Trophoblast cell (in vitro differentiated cells and primary cell): Measurements from ENCODE around the gene GMFB.

Experiments used
- DNase-seq, 2 donors: peaks; one replicate each; pipeline ENCODE4 v3.0.0-alpha.2; 2016
- H2AFZ ChIP-seq: 2 replicates; pipeline ENCODE4 v1.6.1; 2013; ENCODE audit warnings: low read length, moderate library complexity, mild to moderate bottlenecking; ENCODE audit not compliant: insufficient read depth, poor library complexity
- H2AK5ac ChIP-seq: 2 replicates; pipeline ENCODE4 v1.6.1; 2013; ENCODE audit warnings: mild to moderate bottlenecking, low read length
- H2BK120ac ChIP-seq: 2 replicates; pipeline ENCODE4 v1.6.1; 2013; ENCODE audit warnings: low read length, mild to moderate bottlenecking, moderate library complexity; ENCODE audit not compliant: insufficient read depth, poor library complexity
- H2BK12ac ChIP-seq: 2 replicates; pipeline ENCODE4 v1.6.1; 2013; ENCODE audit warnings: mild to moderate bottlenecking, low read length, moderate library complexity
- H2BK5ac ChIP-seq: 2 replicates; pipeline ENCODE4 v1.6.1; 2013; ENCODE audit warnings: low read length, low read depth, moderate library complexity, mild to moderate bottlenecking; ENCODE audit not compliant: poor library complexity
- H3K14ac ChIP-seq: 2 replicates; pipeline ENCODE4 v1.6.1; 2013; ENCODE audit warnings: mild to moderate bottlenecking, low read length
- H3K18ac ChIP-seq: 2 replicates; pipeline ENCODE4 v1.6.1; 2013; ENCODE audit warnings: mild to moderate bottlenecking, low read length
- H3K23ac ChIP-seq: 2 replicates; pipeline ENCODE4 v1.6.1; 2013; ENCODE audit warnings: low read length
- H3K27ac ChIP-seq: 2 replicates; pipeline ENCODE4 v1.5.1; 2013; ENCODE audit warnings: low read depth, mild to moderate bottlenecking, inconsistent platforms, low read length, moderate library complexity
- H3K27me3 ChIP-seq: 2 replicates; pipeline ENCODE4 v1.6.1; 2013; ENCODE audit warnings: inconsistent platforms, mild to moderate bottlenecking, low read length, moderate library complexity; ENCODE audit not compliant: insufficient read depth
- H3K36me3 ChIP-seq, 2 experiments: 1 replicate in 1 of 2; 2 replicates in 1 of 2; pipeline ENCODE4 v1.6.1; 2013; ENCODE audit warnings: low read length in 2 of 2, mild to moderate bottlenecking in 2 of 2, moderate library complexity in 1 of 2; ENCODE audit not compliant: insufficient read depth in 2 of 2, control insufficient read depth in 1 of 2
- H3K4ac ChIP-seq: 2 replicates; pipeline ENCODE4 v1.6.1; 2013; ENCODE audit warnings: low read depth, mild to moderate bottlenecking, low read length, moderate library complexity
- H3K4me1 ChIP-seq, 2 experiments: 1 replicate in 1 of 2; 2 replicates in 1 of 2; pipeline ENCODE4 v1.6.1; 2013; ENCODE audit warnings: low read length in 2 of 2, mild to moderate bottlenecking in 2 of 2, moderate library complexity in 1 of 2; ENCODE audit not compliant: insufficient read depth in 2 of 2, control insufficient read depth in 1 of 2
- H3K4me2 ChIP-seq: 2 replicates; pipeline ENCODE4 v1.6.1; 2013; ENCODE audit warnings: inconsistent platforms, mild to moderate bottlenecking, low read length, moderate library complexity
- H3K4me3 ChIP-seq: 2 replicates; pipeline ENCODE4 v1.5.1; 2013; ENCODE audit warnings: mild to moderate bottlenecking, low read depth, low read length, inconsistent platforms
- H3K79me1 ChIP-seq: one replicate; pipeline ENCODE4 v1.6.1; 2013; ENCODE audit warnings: low read length
- H3K79me2 ChIP-seq: 2 replicates; pipeline ENCODE4 v1.6.1; 2013; ENCODE audit warnings: low read length, mild to moderate bottlenecking; ENCODE audit not compliant: control insufficient read depth, insufficient read depth, poor library complexity
- H3K9ac ChIP-seq: 2 replicates; pipeline ENCODE4 v1.6.1; 2013; ENCODE audit warnings: mild to moderate bottlenecking, low read length
- H3K9me3 ChIP-seq: 2 replicates; pipeline ENCODE4 v1.6.1; 2013; ENCODE audit warnings: low read depth, mild to moderate bottlenecking, control low read depth, inconsistent platforms, low read length; ENCODE audit not compliant: insufficient read depth
- H4K12ac ChIP-seq: 2 replicates; pipeline ENCODE4 v1.6.1; 2013; ENCODE audit warnings: low read depth, mild to moderate bottlenecking, low read length, moderate library complexity
- H4K8ac ChIP-seq: 2 replicates; pipeline ENCODE4 v1.6.1; 2013; ENCODE audit warnings: low read depth, mild to moderate bottlenecking, low read length, moderate library complexity
- H4K91ac ChIP-seq: one replicate; pipeline ENCODE4 v1.6.1; 2013; ENCODE audit warnings: low read depth, mild to moderate bottlenecking, low read length, moderate library complexity
- WGBS: extraction: QIAGEN DNeasy Blood & Tissue Kit; methylation state at CpG from one replicate; pipeline ENCODE4 v1.1.7; 2013; ENCODE audit warnings: missing lambda C conversion rate; ENCODE audit not compliant: insufficient read length, insufficient coverage; ENCODE audit errors: extremely low coverage; 5-methylcytosine and 5-hydroxymethylcytosine counted together

Gene GMFB

DNA sequence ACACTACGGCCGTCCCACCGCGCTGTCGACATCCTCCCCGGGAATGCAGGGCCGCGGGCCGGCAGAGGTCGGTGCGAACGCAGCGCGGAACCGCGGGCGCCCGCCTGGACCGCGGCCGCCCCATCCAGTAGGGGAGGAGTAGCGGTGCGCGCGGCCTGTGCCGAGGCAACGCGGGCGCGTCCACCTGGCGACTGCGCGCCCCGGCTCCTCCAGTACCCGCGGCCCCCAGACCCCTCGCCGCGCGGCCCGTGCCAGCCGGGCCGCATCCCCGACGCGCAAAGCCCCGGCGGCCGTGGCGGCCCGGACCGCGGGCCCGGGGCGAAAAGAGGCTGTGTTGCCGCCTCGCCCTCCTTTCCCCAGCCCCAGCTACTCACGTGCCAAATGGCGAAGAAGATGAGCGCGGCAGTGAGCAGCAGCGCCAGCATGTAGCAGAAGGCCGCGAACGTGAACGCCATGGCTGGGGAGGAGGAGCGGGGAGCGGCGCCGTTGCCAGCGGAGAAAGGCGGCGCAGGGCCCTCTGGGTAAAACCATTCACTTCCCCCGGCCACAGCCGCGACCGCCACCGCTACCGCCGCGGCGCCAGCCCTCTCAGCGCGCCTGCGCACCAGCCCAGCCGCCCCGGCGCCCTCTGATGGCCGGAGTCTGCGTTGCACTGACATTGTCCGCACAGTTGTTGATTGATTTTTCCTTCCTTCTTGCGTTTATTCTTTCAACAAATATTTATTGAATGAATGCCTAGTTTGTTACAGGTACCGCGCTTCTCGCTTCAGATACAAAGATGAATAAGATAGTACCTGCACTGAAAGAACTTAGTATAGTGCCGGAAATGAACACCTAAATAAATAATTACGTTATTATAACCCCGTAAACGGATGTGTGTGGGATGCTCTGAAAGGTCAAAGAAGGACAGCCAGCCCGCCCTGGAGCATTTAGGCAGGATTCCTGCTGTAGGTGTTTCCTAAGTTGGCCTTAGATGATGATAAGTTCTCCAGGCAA, 47.6 kb downstream of the GMFB start, which contains the start of gene CNIH1:
CNIH1 (minus strand) TSS at position 502 of the 996 bp plus-strand sequence; CDS start at position 455, 47 bp downstream.
- Histone ChIP-seq H2AFZ (peak within 1 kb of the TSS; percentile 98), H4K8ac (peak within 1 kb of the TSS; percentile 94), H4K91ac (peak within 1 kb of the TSS; percentile 98), H3K9me3 (no peaks in the 10 kb centered on the region), H4K12ac (peak within 1 kb of the TSS; percentile 93), H3K27ac (peak within 1 kb of the TSS; percentile 99), H3K4ac (peak within 1 kb of the TSS; percentile 90), H3K79me1 (peaks cover 6% of the 10 kb centered on the region), H2BK120ac (peak within 1 kb of the TSS; percentile 89), H3K14ac (peak within 1 kb of the TSS; percentile 98), H2BK12ac (no peak within 1 kb of the TSS), H3K4me2 (peak within 1 kb of the TSS; percentile 79), H2BK5ac (peak within 1 kb of the TSS; percentile 73), H3K9ac (peak within 1 kb of the TSS; percentile 99), H3K79me2 (peaks cover 11% of the 10 kb centered on the region), H3K18ac (peak within 1 kb of the TSS; percentile 97), H3K4me3 (peak within 1 kb of the TSS; percentile 99), H2AK5ac (no peak within 1 kb of the TSS), H3K36me3 (no peaks in the 10 kb centered on the region), H3K27me3 (no peaks in the 10 kb centered on the region), H3K23ac (no peak within 1 kb of the TSS), H3K4me1 (peaks cover 2 to 3% of the 10 kb centered on the region in 2 experiments)
- peak; percentile 91 to 95 for DNase-seq
- WGBS: no CpG with 5 or more reads among the region's 100 CpGs

DNA sequence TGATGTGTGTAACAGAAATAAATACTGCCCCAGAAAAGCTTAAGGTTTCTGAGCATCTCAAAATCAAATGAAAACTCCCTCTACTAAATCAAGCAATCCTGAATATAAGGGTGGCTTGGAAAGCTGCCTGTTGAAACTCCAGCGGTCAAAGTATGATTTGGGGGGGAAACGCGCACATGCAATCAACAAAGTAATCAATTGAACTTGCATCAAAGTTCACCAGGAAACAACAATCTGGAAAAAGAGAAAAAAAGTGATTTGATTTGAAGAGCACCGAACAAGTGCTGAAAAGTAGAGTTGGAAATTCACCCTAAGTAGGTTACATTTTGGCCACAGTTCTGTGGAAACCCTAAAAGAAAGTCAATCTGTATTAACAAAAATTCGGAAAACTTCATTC, 48.3 kb downstream of the GMFB start:
- no peaks in the 10 kb centered on the region for H3K9me3 ChIP-seq
- H3K4me3 ChIP-seq: peak overlapping the region; percentile 99
- H3K27me3 ChIP-seq: no peaks in the 10 kb centered on the region
- peak overlapping the region; percentile 99 for H3K9ac ChIP-seq
- H2BK120ac ChIP-seq: no peak overlapping the region
- H3K4ac ChIP-seq: no peak overlapping the region
- peak overlapping the region; percentile 73 for H2BK5ac ChIP-seq
- H3K4me2 ChIP-seq: peak overlapping the region; percentile 79
- H4K8ac ChIP-seq: peak overlapping the region; percentile 94
- H2AFZ ChIP-seq: no peak overlapping the region
- peak overlapping the region; percentile 98 for H4K91ac ChIP-seq
- H3K14ac ChIP-seq: peak overlapping the region; percentile 98
- H4K12ac ChIP-seq: peak overlapping the region; percentile 93
- H3K18ac ChIP-seq: no peak overlapping the region
- no peak overlapping the region for H2AK5ac ChIP-seq
- H3K79me2 ChIP-seq: peaks cover 11% of the 10 kb centered on the region
- H3K27ac ChIP-seq: peak overlapping the region; percentile 99
- no peak overlapping the region for H3K23ac ChIP-seq
- no peak for DNase-seq
- peaks cover 2 to 3% of the 10 kb centered on the region in 2 experiments for H3K4me1 ChIP-seq
- WGBS: no CpG with 5 or more reads among the region's 5 CpGs
- H3K36me3 ChIP-seq: no peaks in the 10 kb centered on the region
- no peak overlapping the region for H2BK12ac ChIP-seq
- H3K79me1 ChIP-seq: peaks cover 6% of the 10 kb centered on the region

DNA sequence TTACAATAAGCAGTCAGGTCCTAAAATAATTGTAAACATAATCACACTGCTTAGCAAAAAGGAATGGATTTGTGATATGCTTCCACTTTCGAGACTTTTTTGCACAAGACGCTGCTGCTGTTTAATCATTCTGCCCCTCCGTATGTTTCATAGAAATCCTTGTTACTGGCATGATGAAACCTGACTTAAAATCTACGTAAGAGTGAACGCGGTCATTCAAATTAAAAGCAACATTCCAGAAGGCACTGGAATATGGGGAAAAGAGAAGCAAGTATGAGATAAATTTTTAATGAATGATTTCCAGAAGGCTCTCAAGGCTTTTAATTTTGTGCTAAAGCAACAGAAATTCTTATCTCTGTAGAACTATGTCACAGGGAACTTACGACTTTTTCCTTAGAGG, 48.7 kb downstream of the GMFB start:
- no peak overlapping the region for H3K4me3 ChIP-seq
- peaks cover 2 to 3% of the 10 kb centered on the region in 2 experiments for H3K4me1 ChIP-seq
- H3K4me2 ChIP-seq: peak overlapping the region; percentile 79
- H3K4ac ChIP-seq: peak overlapping the region; percentile 53
- no peak overlapping the region for H3K27ac ChIP-seq
- H2AFZ ChIP-seq: no peak overlapping the region
- no peak overlapping the region for H2BK12ac ChIP-seq
- H4K8ac ChIP-seq: no peak overlapping the region
- H4K12ac ChIP-seq: no peak overlapping the region
- peak in 1 of 2 donors; percentile 14 for DNase-seq
- H3K23ac ChIP-seq: no peak overlapping the region
- no peak overlapping the region for H3K14ac ChIP-seq
- H2AK5ac ChIP-seq: no peak overlapping the region
- H4K91ac ChIP-seq: no peak overlapping the region
- no peaks in the 10 kb centered on the region for H3K9me3 ChIP-seq
- no peak overlapping the region for H3K18ac ChIP-seq
- H3K36me3 ChIP-seq: no peaks in the 10 kb centered on the region
- peaks cover 6% of the 10 kb centered on the region for H3K79me1 ChIP-seq
- H3K27me3 ChIP-seq: no peaks in the 10 kb centered on the region
- no peak overlapping the region for H2BK120ac ChIP-seq
- no CpG with 5 or more reads among the region's 7 CpGs for WGBS
- no peak overlapping the region for H3K9ac ChIP-seq
- peaks cover 11% of the 10 kb centered on the region for H3K79me2 ChIP-seq
- no peak overlapping the region for H2BK5ac ChIP-seq

DNA sequence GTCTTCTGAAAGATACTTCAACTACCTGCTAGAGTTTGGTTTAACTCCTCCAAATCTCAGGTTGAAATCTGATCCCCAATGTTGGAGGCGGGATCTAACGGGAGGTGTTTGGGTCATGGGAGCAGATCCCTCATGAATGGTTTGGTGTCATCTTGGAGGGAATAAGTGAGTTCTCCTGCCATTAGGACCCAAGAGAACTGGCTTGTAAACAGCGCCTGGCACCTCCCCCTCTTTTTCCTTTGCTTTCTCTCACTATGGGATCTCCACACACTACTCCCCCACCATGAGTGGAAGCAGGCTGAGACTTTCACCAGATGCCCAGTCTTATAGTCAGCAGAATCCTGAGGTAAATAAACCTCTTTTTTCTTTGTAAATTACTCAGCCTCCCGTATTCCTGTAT, 50.1 kb downstream of the GMFB start:
- peaks cover 2 to 3% of the 10 kb centered on the region in 2 experiments for H3K4me1 ChIP-seq
- peak overlapping the region; percentile 65 for H3K18ac ChIP-seq
- H3K4ac ChIP-seq: peak overlapping the region; percentile 95
- H3K14ac ChIP-seq: no peak overlapping the region
- H2AK5ac ChIP-seq: no peak overlapping the region
- H3K79me1 ChIP-seq: peaks cover 6% of the 10 kb centered on the region
- H3K79me2 ChIP-seq: peaks cover 11% of the 10 kb centered on the region
- no CpG with 5 or more reads among the region's 4 CpGs for WGBS
- no peaks in the 10 kb centered on the region for H3K9me3 ChIP-seq
- no peak overlapping the region for H2AFZ ChIP-seq
- H3K4me3 ChIP-seq: no peak overlapping the region
- no peak overlapping the region for H4K12ac ChIP-seq
- no peak overlapping the region for H3K23ac ChIP-seq
- no peak overlapping the region for H3K4me2 ChIP-seq
- H4K91ac ChIP-seq: no peak overlapping the region
- H3K27me3 ChIP-seq: no peaks in the 10 kb centered on the region
- no peak overlapping the region for H3K9ac ChIP-seq
- no peaks in the 10 kb centered on the region for H3K36me3 ChIP-seq
- no peak overlapping the region for H2BK120ac ChIP-seq
- no peak overlapping the region for H2BK5ac ChIP-seq
- no peak overlapping the region for H3K27ac ChIP-seq
- no peak for DNase-seq
- H4K8ac ChIP-seq: peak overlapping the region; percentile 60
- H2BK12ac ChIP-seq: peak overlapping the region; percentile 49
